GM23338 (cell line): ENCODE results near the gene GJB4.

Source experiments
- CREB1 ChIP-seq: fragments of 250-450 bp; sonication (Bioruptor Pico); IDR thresholded peaks from 2 replicates; pipeline ENCODE4 v1.5.0; 2020; ENCODE audit warnings: low read depth, mild to moderate bottlenecking, moderate library complexity
- CTCF ChIP-seq, 2 experiments: fragments of 200-600 bp in 1 of 2; sonication (generic) in 1 of 2; conservative IDR thresholded peaks; 2 replicates each; pipeline versions ENCODE4 v1.5.1 to v1.6.1; 2016 to 2017; ENCODE audit warnings: antibody characterized with exemption in 2 of 2, low read depth in 2 of 2, mild to moderate bottlenecking in 2 of 2, moderate library complexity in 1 of 2
- EZH2 ChIP-seq: fragments of 200-600 bp; sonication (generic); IDR thresholded peaks from one replicate; pipeline ENCODE4 v1.8.0; 2017; ENCODE audit warnings: antibody characterized with exemption, mild to moderate bottlenecking, low read depth; ENCODE audit not compliant: unreplicated experiment
- NANOG ChIP-seq: IDR thresholded peaks from 2 replicates; pipeline ENCODE4 v1.6.1; 2016; ENCODE audit warnings: antibody characterized with exemption, borderline replicate concordance
- POLR2AphosphoS5 ChIP-seq: IDR thresholded peaks from 2 replicates; pipeline ENCODE4 v1.6.1; 2016; ENCODE audit warnings: antibody characterized with exemption, low read depth
- ZNF331 ChIP-seq: fragments of 250-450 bp; sonication (Bioruptor Pico); IDR thresholded peaks from 2 replicates; pipeline ENCODE4 v1.5.0; 2020; ENCODE audit warnings: low read depth, mild to moderate bottlenecking, moderate library complexity
- TF ChIP-seq, protein P1 (sequence below): fragments of 250-450 bp; sonication (Bioruptor Pico); IDR thresholded peaks from 2 replicates; pipeline ENCODE4 v1.5.0; 2020; ENCODE audit warnings: mild to moderate bottlenecking, moderate library complexity

DNA sequence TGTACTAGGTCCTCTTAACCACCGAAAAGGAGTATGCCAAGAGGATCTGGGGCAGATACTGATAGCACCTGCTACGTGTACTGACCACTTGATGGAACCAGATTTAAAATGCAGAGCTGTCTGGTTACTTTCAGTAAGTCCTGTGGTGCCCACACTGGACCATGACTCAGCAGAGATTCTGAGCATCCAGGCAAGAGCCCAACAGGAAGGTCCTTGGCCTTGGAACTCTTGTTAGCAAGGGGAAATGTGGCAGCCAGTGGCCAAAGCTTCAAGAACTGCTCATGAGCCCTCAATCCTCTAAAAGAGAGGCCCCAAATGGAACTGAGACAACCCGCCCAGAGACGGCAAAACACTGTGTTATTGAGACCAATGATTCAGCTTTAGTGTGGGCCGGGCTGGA lies 8.9 kb upstream of the GJB4 start:
- no peak for TF ChIP-seq CTCF (conservative IDR thresholded peaks at IDR 0.05; ENCODE audit: low read depth in 2 of 2)
- no peak for TF ChIP-seq POLR2AphosphoS5
- TF ChIP-seq ZNF331 (CRISPR knock-in tag) = no peak
- no peak for TF ChIP-seq EZH2
- no peak for TF ChIP-seq NANOG
- TF ChIP-seq, protein P1, sequence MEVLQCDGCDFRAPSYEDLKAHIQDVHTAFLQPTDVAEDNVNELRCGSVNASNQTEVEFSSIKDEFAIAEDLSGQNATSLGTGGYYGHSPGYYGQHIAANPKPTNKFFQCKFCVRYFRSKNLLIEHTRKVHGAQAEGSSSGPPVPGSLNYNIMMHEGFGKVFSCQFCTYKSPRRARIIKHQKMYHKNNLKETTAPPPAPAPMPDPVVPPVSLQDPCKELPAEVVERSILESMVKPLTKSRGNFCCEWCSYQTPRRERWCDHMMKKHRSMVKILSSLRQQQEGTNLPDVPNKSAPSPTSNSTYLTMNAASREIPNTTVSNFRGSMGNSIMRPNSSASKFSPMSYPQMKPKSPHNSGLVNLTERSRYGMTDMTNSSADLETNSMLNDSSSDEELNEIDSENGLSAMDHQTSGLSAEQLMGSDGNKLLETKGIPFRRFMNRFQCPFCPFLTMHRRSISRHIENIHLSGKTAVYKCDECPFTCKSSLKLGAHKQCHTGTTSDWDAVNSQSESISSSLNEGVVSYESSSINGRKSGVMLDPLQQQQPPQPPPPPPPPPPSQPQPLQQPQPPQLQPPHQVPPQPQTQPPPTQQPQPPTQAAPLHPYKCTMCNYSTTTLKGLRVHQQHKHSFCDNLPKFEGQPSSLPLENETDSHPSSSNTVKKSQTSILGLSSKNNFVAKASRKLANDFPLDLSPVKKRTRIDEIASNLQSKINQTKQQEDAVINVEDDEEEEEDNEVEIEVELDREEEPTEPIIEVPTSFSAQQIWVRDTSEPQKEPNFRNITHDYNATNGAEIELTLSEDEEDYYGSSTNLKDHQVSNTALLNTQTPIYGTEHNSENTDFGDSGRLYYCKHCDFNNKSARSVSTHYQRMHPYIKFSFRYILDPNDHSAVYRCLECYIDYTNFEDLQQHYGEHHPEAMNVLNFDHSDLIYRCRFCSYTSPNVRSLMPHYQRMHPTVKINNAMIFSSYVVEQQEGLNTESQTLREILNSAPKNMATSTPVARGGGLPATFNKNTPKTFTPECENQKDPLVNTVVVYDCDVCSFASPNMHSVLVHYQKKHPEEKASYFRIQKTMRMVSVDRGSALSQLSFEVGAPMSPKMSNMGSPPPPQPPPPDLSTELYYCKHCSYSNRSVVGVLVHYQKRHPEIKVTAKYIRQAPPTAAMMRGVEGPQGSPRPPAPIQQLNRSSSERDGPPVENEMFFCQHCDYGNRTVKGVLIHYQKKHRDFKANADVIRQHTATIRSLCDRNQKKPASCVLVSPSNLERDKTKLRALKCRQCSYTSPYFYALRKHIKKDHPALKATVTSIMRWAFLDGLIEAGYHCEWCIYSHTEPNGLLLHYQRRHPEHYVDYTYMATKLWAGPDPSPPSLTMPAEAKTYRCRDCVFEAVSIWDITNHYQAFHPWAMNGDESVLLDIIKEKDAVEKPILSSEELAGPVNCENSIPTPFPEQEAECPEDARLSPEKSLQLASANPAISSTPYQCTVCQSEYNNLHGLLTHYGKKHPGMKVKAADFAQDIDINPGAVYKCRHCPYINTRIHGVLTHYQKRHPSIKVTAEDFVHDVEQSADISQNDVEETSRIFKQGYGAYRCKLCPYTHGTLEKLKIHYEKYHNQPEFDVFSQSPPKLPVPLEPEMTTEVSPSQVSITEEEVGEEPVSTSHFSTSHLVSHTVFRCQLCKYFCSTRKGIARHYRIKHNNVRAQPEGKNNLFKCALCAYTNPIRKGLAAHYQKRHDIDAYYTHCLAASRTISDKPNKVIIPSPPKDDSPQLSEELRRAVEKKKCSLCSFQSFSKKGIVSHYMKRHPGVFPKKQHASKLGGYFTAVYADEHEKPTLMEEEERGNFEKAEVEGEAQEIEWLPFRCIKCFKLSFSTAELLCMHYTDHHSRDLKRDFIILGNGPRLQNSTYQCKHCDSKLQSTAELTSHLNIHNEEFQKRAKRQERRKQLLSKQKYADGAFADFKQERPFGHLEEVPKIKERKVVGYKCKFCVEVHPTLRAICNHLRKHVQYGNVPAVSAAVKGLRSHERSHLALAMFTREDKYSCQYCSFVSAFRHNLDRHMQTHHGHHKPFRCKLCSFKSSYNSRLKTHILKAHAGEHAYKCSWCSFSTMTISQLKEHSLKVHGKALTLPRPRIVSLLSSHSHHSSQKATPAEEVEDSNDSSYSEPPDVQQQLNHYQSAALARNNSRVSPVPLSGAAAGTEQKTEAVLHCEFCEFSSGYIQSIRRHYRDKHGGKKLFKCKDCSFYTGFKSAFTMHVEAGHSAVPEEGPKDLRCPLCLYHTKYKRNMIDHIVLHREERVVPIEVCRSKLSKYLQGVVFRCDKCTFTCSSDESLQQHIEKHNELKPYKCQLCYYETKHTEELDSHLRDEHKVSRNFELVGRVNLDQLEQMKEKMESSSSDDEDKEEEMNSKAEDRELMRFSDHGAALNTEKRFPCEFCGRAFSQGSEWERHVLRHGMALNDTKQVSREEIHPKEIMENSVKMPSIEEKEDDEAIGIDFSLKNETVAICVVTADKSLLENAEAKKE (CRISPR knock-in tag) = no peak
- no peak for TF ChIP-seq CREB1 (CRISPR knock-in tag)
